H1 (cell line): ENCODE data around the gene WDR48. TPM values are rescaled to one million over a fixed set of nuclear protein-coding genes. Genes with fewer than 3 reads are reported as not detected.

Experiments
- CTCF ChIA-PET: fragments of 300-600 bp; sonication (Branson Sonifier 250); formaldehyde crosslinking; loops from one replicate; lab custom pipeline; 2021; ENCODE audit not compliant: partially characterized antibody; lab: Charles Lee
- POLR2A ChIA-PET: fragments of 300-600 bp; sonication (Branson Sonifier 250); formaldehyde crosslinking; loops from one replicate; lab custom pipeline; 2021; ENCODE audit warnings: inconsistent platforms; ENCODE audit not compliant: partially characterized antibody; lab: Charles Lee
- DNase-seq, 2 experiments: peaks; one replicate each; pipeline versions ENCODE4 v3.0.0 to v3.0.0-alpha.2; 2010 to 2022; ENCODE audit warnings: low spot score in 2 of 2, low read depth in 1 of 2, mixed read lengths in 1 of 2
- FAIRE-seq: peaks from 2 replicates; lab custom pipeline; 2011; peaks lifted over from hg19 to GRCh38; lab: Jason Lieb, UNC
- H2AFZ ChIP-seq: 2 replicates; pipeline ENCODE4 v1.8.1; 2012; ENCODE audit warnings: low read length, inconsistent platforms
- H2AK5ac ChIP-seq: 2 replicates; pipeline ENCODE4 v1.6.1; 2013; ENCODE audit warnings: low read depth, low read length
- H2BK120ac ChIP-seq: replicated peaks from 2 replicates; pipeline ENCODE3; 2013; ENCODE audit warnings: low read depth, low read length, inconsistent platforms
- H2BK12ac ChIP-seq: 2 replicates; pipeline ENCODE4 v1.6.1; 2013; ENCODE audit warnings: low read depth, low read length
- H2BK15ac ChIP-seq: 2 replicates; pipeline ENCODE4 v1.6.1; 2013; ENCODE audit warnings: low read length
- H2BK20ac ChIP-seq: 2 replicates; pipeline ENCODE4 v1.6.1; 2013; ENCODE audit warnings: low read length
- H2BK5ac ChIP-seq: 2 replicates; pipeline ENCODE4 v1.6.1; 2013; ENCODE audit warnings: low read depth, low read length
- H3K14ac ChIP-seq: 2 replicates; pipeline ENCODE4 v1.6.1; 2013; ENCODE audit warnings: inconsistent platforms; ENCODE audit not compliant: insufficient read length
- H3K18ac ChIP-seq: 2 replicates; pipeline ENCODE4 v1.6.1; 2013; ENCODE audit warnings: low read length; ENCODE audit errors: extremely low read depth
- H3K23ac ChIP-seq: 2 replicates; pipeline ENCODE4 v1.6.1; 2013; ENCODE audit warnings: inconsistent platforms; ENCODE audit not compliant: insufficient read length
- H3K23me2 ChIP-seq: 2 replicates; pipeline ENCODE4 v1.6.1; 2013; ENCODE audit warnings: low read depth, low read length
- H3K27ac ChIP-seq: 2 replicates; pipeline ENCODE4 v1.6.1; 2011; ENCODE audit warnings: low read depth, low read length, inconsistent platforms
- H3K27me3 ChIP-seq, 4 experiments: replicated peaks in 1 of 4; 1 replicate in 1 of 4; 2 replicates in 3 of 4; pipeline versions ENCODE4 v1.6.1 to v1.8.1; 2011 to 2013; ENCODE audit warnings: low read length in 3 of 4, mild to moderate bottlenecking in 3 of 4, inconsistent platforms in 2 of 4, mixed read lengths in 2 of 4, moderate library complexity in 1 of 4; ENCODE audit not compliant: control insufficient read depth in 3 of 4, insufficient read depth in 3 of 4; ENCODE audit errors: extremely low read depth in 1 of 4
- H3K36me3 ChIP-seq, 4 experiments: 2 replicates each; pipeline versions ENCODE4 v1.6.1 to v1.8.1; 2011 to 2013; ENCODE audit warnings: mild to moderate bottlenecking in 4 of 4, low read length in 3 of 4, moderate library complexity in 2 of 4, control low read depth in 1 of 4, inconsistent platforms in 1 of 4; ENCODE audit not compliant: insufficient read depth in 4 of 4, control insufficient read depth in 2 of 4
- H3K4ac ChIP-seq: replicated peaks from 2 replicates; pipeline ENCODE3; 2013; ENCODE audit warnings: low read length, low read depth, mixed read lengths, inconsistent platforms; ENCODE audit not compliant: insufficient read length
- H3K4me1 ChIP-seq, 4 experiments: replicated peaks in 1 of 4; 1 replicate in 1 of 4; 2 replicates in 3 of 4; pipeline versions ENCODE4 v1.6.1 to v1.8.1; 2011 to 2013; ENCODE audit warnings: low read length in 3 of 4, inconsistent platforms in 2 of 4, mixed read lengths in 1 of 4; ENCODE audit not compliant: insufficient read depth in 4 of 4, control insufficient read depth in 3 of 4
- H3K4me2 ChIP-seq, 2 experiments: 2 replicates each; pipeline versions ENCODE4 v1.6.1 to v1.8.1; 2011 to 2013; ENCODE audit warnings: low read depth in 2 of 2, low read length in 2 of 2, control low read depth in 1 of 2, inconsistent platforms in 1 of 2, mild to moderate bottlenecking in 1 of 2; ENCODE audit not compliant: insufficient read depth in 1 of 2
- H3K4me3 ChIP-seq, 4 experiments: fragments of 200-600, 300-600 bp in 1 of 4; sonication (generic), shearing (Covaris generic), sonication (Bioruptor Twin) in 1 of 4; 2 replicates each; pipeline versions ENCODE4 v1.5.1 to v1.8.1; 2011 to 2016; ENCODE audit warnings: low read length in 4 of 4, low read depth in 3 of 4, control low read depth in 2 of 4, inconsistent platforms in 2 of 4, mild to moderate bottlenecking in 2 of 4, mixed read lengths in 1 of 4, moderate library complexity in 1 of 4; ENCODE audit not compliant: insufficient read depth in 2 of 4; ENCODE audit errors: extremely low read depth in 1 of 4
- H3K56ac ChIP-seq: replicated peaks from 2 replicates; pipeline ENCODE3; 2013; ENCODE audit warnings: low read depth, mild to moderate bottlenecking, mixed read lengths, low read length, inconsistent platforms; ENCODE audit not compliant: insufficient read length
- H3K79me1 ChIP-seq: 2 replicates; pipeline ENCODE4 v1.6.1; 2013; ENCODE audit warnings: low read depth, low read length, control low read depth
- H3K79me2 ChIP-seq, 2 experiments: 2 replicates each; pipeline versions ENCODE4 v1.6.1 to v1.8.1; 2012 to 2013; ENCODE audit warnings: low read length in 2 of 2, mild to moderate bottlenecking in 2 of 2, inconsistent platforms in 1 of 2; ENCODE audit not compliant: insufficient read depth in 2 of 2, control insufficient read depth in 1 of 2
- H3K9ac ChIP-seq, 4 experiments: replicated peaks in 1 of 4; 1 replicate in 1 of 4; 2 replicates in 3 of 4; pipeline versions ENCODE4 v1.6.1 to v1.8.1; 2011 to 2013; ENCODE audit warnings: low read depth in 3 of 4, low read length in 3 of 4, control low read depth in 2 of 4, mild to moderate bottlenecking in 2 of 4, moderate library complexity in 2 of 4, inconsistent platforms in 1 of 4; ENCODE audit errors: extremely low read depth in 1 of 4
- H3K9me3 ChIP-seq, 2 experiments: 2 replicates each; pipeline versions ENCODE4 v1.6.1 to v1.8.1; 2012 to 2013; ENCODE audit warnings: mild to moderate bottlenecking in 2 of 2, moderate library complexity in 2 of 2, control low read depth in 1 of 2, inconsistent platforms in 1 of 2, low read depth in 1 of 2, low read length in 1 of 2, mixed read lengths in 1 of 2; ENCODE audit not compliant: insufficient read depth in 2 of 2
- H4K20me1 ChIP-seq, 2 experiments: replicated peaks in 1 of 2; 2 replicates each; pipeline versions ENCODE3 to v1.8.1; 2011 to 2013; ENCODE audit warnings: inconsistent platforms in 2 of 2, low read length in 2 of 2, mild to moderate bottlenecking in 1 of 2; ENCODE audit not compliant: insufficient read depth in 2 of 2, control insufficient read depth in 1 of 2
- H4K5ac ChIP-seq: 2 replicates; pipeline ENCODE4 v1.6.1; 2013; ENCODE audit warnings: low read length, low read depth, mixed read lengths, inconsistent platforms; ENCODE audit not compliant: insufficient read length
- H4K8ac ChIP-seq: 2 replicates; pipeline ENCODE4 v1.8.0; 2013; ENCODE audit warnings: mild to moderate bottlenecking, moderate library complexity, low read length, inconsistent platforms; ENCODE audit not compliant: insufficient read depth; ENCODE audit errors: extremely low read depth
- H4K91ac ChIP-seq: replicated peaks from 2 replicates; pipeline ENCODE3; 2013; ENCODE audit warnings: low read length, mixed read lengths, inconsistent platforms; ENCODE audit not compliant: insufficient read length
- CEBPB ChIP-seq: IDR thresholded peaks from 2 replicates; pipeline ENCODE4 v1.6.1; 2012; ENCODE audit warnings: low read depth, low read length
- CTBP2 ChIP-seq: IDR thresholded peaks from 2 replicates; pipeline ENCODE4 v1.7.0; 2011; ENCODE audit warnings: borderline replicate concordance, mild to moderate bottlenecking, moderate library complexity, mixed read lengths, low read length; ENCODE audit not compliant: insufficient read depth, insufficient read length
- GTF2F1 ChIP-seq: IDR thresholded peaks from 2 replicates; pipeline ENCODE4 v1.6.1; 2012; ENCODE audit warnings: low read depth, low read length, improper control_type of control experiment, borderline replicate concordance
- KDM4A ChIP-seq: IDR thresholded peaks from one replicate; pipeline ENCODE4 v1.7.1; 2012; ENCODE audit warnings: low read depth, mild to moderate bottlenecking, moderate library complexity, low read length, inconsistent platforms; ENCODE audit not compliant: severe bottlenecking
- KDM5A ChIP-seq: fragments of 200-600 bp; IDR thresholded peaks from 2 replicates; pipeline ENCODE4 v1.7.1; 2012; ENCODE audit warnings: mild to moderate bottlenecking, low read length, inconsistent platforms, mixed read lengths
- MAFK ChIP-seq: IDR thresholded peaks from 2 replicates; pipeline ENCODE4 v1.6.1; 2012; ENCODE audit warnings: low read depth, mild to moderate bottlenecking, improper control_type of control experiment, low read length
- RBBP5 ChIP-seq: IDR thresholded peaks from 2 replicates; pipeline ENCODE4 v1.7.1; 2012; ENCODE audit warnings: low read depth, mild to moderate bottlenecking, inconsistent platforms, low read length, moderate library complexity, borderline replicate concordance
- TBP ChIP-seq: IDR thresholded peaks from 2 replicates; pipeline ENCODE4 v1.6.1; 2011; ENCODE audit warnings: low read depth, low read length, improper control_type of control experiment
- WGBS, 2 experiments: shearing (Covaris generic) in 1 of 2; methylation state at CpG; one replicate each; pipeline versions ENCODE4 v1.1.6 to v1.1.7; 2013 to 2015; ENCODE audit warnings: low lambda C conversion rate in 2 of 2, mixed read lengths in 2 of 2, inconsistent platforms in 1 of 2, low coverage in 1 of 2, missing lambda C conversion rate in 1 of 2; ENCODE audit not compliant: insufficient replicate concordance in 2 of 2, insufficient coverage in 1 of 2, insufficient read length in 1 of 2; ENCODE audit errors: extremely low coverage in 1 of 2, missing lambda C conversion rate in 1 of 2; 5-methylcytosine and 5-hydroxymethylcytosine counted together
- polyA plus RNA-seq, 7 experiments: library from polyadenylated mRNA; depleted of rRNA in 3 of 7; stranded (reverse) in 5 of 7; unstranded in 2 of 7; fragments of >200 nt in 5 of 7; fragments of 200-250 nt in 2 of 7; gene quantifications; 1 replicate in 5 of 7; 2 replicates in 1 of 7; 4 replicates in 1 of 7; pipeline versions ENCODE4 v1.2.1 to v1.2.3, GENCODE V29; 2011 to 2013; ENCODE audit warnings: missing spikeins in 2 of 7, mixed read lengths in 2 of 7
- total RNA-seq: library from RNA; stranded (reverse); fragmentation: NEBNext Ultra II Directional; extraction: Animal tissue kit (Norgen Biotek cat#: 25700); gene quantifications from 2 replicates; pipeline ENCODE4 v1.2.1, GENCODE V29; 2021
- TF ChIP-seq, protein P1 (sequence below): IDR thresholded peaks from 2 replicates; pipeline ENCODE4 v1.6.1; 2012; ENCODE audit warnings: inconsistent platforms
- TF ChIP-seq, protein P2 (sequence below): IDR thresholded peaks from 2 replicates; pipeline ENCODE4 v1.6.1; 2012; ENCODE audit warnings: inconsistent platforms

Gene WDR48
- total and polyA plus RNA-seq, 2 of the 8 experiments (the other 6 are each of a cell fraction or from before 2014, with no cell fraction given) = 21.2 to 54.1 TPM

DNA sequence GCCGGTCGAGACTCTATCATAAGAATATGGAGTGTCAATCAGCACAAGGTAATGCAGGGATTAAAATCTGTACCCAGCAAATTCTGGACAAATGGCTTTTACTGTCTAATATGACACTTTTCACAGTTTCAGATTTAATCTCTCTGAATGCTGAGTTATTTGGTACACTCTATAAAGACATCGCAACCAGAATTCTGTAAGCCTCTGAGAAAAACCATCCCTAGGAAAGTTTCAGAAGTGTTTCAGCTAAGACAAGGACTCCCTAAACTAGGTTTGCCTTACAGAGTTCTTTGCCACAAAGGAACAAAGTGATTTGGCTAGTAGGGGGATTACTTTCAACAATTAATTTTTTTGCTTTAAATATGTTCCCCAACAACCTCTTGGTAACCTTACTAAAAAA, 11.3 kb downstream of the WDR48 start:
- H3K79me2 ChIP-seq = peaks cover 3 to 55% of the 10 kb centered on the region in 2 experiments; a peak in 2 of 4 replicates
- no peak overlapping the region for H3K9ac ChIP-seq
- H3K9me3 ChIP-seq = no peaks in the 10 kb centered on the region
- peaks cover 2% of the 10 kb centered on the region for H3K79me1 ChIP-seq
- no peak overlapping the region for H3K4me2 ChIP-seq
- FAIRE-seq (no peak), DNase-seq (no peak)
- no peak overlapping the region for H4K91ac ChIP-seq
- H3K36me3 ChIP-seq = peaks cover 0 to 23% (median 11%) of the 10 kb centered on the region in 4 experiments; a peak in 5 of 8 replicates
- H3K14ac ChIP-seq = no peak overlapping the region
- no peak overlapping the region for H3K56ac ChIP-seq
- H3K27me3 ChIP-seq = no peaks in the 10 kb centered on the region
- no peak overlapping the region for H4K5ac ChIP-seq
- no peak overlapping the region for H3K4ac ChIP-seq
- no peak overlapping the region for H4K8ac ChIP-seq
- no peak overlapping the region for H3K23ac ChIP-seq
- no peak overlapping the region for H2BK12ac ChIP-seq
- no peak overlapping the region for H3K18ac ChIP-seq
- ChIA-PET POLR2A (no interaction called here), CTCF (interaction anchor here (0.6 kb wide), 1 partner anchor 596 kb away, joined by 3 read pairs; no protein-coding TSS in a partner anchor)
- no peak overlapping the region for H2BK120ac ChIP-seq
- no peak overlapping the region for H2BK5ac ChIP-seq
- no peak for TF ChIP-seq GTF2F1
- TF ChIP-seq, protein P1, sequence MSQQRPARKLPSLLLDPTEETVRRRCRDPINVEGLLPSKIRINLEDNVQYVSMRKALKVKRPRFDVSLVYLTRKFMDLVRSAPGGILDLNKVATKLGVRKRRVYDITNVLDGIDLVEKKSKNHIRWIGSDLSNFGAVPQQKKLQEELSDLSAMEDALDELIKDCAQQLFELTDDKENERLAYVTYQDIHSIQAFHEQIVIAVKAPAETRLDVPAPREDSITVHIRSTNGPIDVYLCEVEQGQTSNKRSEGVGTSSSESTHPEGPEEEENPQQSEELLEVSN = no peak
- no peak for TF ChIP-seq KDM5A
- no peak for TF ChIP-seq CTBP2
- no peak for TF ChIP-seq TBP
- TF ChIP-seq MAFK = no peak
- no peak for TF ChIP-seq RBBP5
- TF ChIP-seq, protein P2, sequence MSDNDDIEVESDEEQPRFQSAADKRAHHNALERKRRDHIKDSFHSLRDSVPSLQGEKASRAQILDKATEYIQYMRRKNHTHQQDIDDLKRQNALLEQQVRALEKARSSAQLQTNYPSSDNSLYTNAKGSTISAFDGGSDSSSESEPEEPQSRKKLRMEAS = no peak
- TF ChIP-seq KDM4A = no peak
- TF ChIP-seq CEBPB = no peak
- H2BK15ac ChIP-seq = no peak overlapping the region
- H3K23me2 ChIP-seq = no peaks in the 10 kb centered on the region
- H2AK5ac ChIP-seq = no peak overlapping the region
- H4K20me1 ChIP-seq = peaks cover 0 to 2% of the 10 kb centered on the region in 2 experiments
- H2BK20ac ChIP-seq = no peak overlapping the region
- no peak overlapping the region for H3K4me3 ChIP-seq
- no peak overlapping the region for H3K27ac ChIP-seq
- no peak overlapping the region for H2AFZ ChIP-seq
- peaks cover 0 to 3% (median 0%) of the 10 kb centered on the region in 4 experiments; a peak in 1 of 7 replicates for H3K4me1 ChIP-seq
- WGBS, 2 experiments = 95% methylated on average over 3 of the region's 3 CpGs; no CpG with 5 or more reads in 1 of the 2 experiments
